Tibial nerve (tissue), 4 donors: ENCODE data around the gene SLC39A11.

ENCODE experiments used
- EP300 ChIP-seq, 2 donors: sonication (generic); formaldehyde crosslinking; IDR thresholded peaks; one replicate each; pipeline ENCODE4 v1.6.1; 2017; ENCODE audit warnings: antibody characterized with exemption in 2 of 2, mild to moderate bottlenecking in 1 of 2
- POLR2A ChIP-seq, 2 donors: fragments of 450-650 bp; IDR thresholded peaks; one replicate each; pipeline ENCODE4 v1.6.1; 2017; ENCODE audit warnings: antibody characterized with exemption in 2 of 2, mild to moderate bottlenecking in 2 of 2, moderate library complexity in 2 of 2
- TF ChIP-seq, protein P1 (sequence below), 5 experiments: fragments of 200-600 bp in 3 of 5; fragments of 450-650 bp in 2 of 5; sonication (generic) in 3 of 5; IDR thresholded peaks; one replicate each; pipeline ENCODE4 v1.5.1; 2016 to 2019; ENCODE audit warnings: antibody characterized with exemption in 5 of 5, mild to moderate bottlenecking in 3 of 5, moderate library complexity in 2 of 5

DNA sequence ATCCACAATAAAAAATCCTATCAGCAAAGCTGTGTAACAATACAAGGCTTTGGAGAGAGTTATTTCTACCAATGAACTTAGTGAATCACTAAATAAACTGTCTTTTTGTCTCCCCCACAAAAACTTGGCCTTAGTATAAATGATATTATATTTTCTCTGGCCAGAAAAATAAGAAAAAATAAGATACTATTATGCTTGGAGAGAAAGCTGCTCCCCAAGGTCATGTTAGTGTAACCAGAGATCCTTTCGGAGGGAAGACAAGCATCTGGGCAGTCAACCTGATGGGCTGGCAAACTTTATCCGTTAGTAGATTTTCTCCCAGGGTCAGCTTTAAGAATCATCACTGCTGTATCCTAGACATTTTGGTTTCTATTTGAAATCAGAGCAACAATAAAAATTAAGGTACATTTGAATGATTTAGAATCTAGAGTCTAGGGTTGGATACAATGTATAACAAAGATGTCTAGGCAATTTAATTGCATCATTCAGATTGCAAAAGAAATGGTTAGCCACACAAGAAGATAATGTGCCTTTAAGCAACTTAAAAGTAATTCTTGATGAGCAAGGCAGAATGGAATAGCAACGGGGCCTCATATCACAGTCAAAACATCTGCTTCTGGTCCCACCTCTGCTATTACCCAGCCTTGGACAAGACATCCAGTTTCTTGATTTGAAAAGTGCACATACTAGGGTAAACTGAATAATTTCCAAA lies 280.4 kb downstream of the SLC39A11 start:
- TF ChIP-seq, protein P1, sequence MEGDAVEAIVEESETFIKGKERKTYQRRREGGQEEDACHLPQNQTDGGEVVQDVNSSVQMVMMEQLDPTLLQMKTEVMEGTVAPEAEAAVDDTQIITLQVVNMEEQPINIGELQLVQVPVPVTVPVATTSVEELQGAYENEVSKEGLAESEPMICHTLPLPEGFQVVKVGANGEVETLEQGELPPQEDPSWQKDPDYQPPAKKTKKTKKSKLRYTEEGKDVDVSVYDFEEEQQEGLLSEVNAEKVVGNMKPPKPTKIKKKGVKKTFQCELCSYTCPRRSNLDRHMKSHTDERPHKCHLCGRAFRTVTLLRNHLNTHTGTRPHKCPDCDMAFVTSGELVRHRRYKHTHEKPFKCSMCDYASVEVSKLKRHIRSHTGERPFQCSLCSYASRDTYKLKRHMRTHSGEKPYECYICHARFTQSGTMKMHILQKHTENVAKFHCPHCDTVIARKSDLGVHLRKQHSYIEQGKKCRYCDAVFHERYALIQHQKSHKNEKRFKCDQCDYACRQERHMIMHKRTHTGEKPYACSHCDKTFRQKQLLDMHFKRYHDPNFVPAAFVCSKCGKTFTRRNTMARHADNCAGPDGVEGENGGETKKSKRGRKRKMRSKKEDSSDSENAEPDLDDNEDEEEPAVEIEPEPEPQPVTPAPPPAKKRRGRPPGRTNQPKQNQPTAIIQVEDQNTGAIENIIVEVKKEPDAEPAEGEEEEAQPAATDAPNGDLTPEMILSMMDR (IDR thresholded peaks at IDR 0.05) = no peak
- no peak for TF ChIP-seq POLR2A (IDR thresholded peaks at IDR 0.05)
- TF ChIP-seq EP300 (IDR thresholded peaks at IDR 0.05) = no peak
